Measurements from ENCODE around the gene LYRM4.

Gene LYRM4

DNA sequence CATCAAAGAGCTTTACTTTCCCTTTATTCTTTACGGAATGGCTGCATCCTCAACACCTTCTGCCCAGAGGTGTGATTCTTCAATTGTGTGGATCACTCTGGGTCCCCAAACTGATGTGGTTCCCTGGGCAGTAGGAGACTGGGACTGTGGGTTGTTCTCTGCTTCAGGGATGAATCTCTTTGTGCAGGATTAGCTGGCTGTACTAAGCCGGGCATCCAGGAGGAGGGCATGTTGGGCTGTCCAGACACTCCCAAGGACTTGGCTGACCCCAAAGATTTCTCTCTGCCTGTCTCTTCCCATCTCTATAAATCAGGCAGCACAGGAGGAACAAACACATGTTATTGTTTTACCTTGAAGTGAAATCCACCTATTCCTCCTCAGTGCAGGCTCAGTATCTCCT, 15.8 kb upstream of the LYRM4 start:
- H3K36me3 ChIP-seq, result no peaks in the 10 kb centered on the region
- TF ChIP-seq, protein P1, sequence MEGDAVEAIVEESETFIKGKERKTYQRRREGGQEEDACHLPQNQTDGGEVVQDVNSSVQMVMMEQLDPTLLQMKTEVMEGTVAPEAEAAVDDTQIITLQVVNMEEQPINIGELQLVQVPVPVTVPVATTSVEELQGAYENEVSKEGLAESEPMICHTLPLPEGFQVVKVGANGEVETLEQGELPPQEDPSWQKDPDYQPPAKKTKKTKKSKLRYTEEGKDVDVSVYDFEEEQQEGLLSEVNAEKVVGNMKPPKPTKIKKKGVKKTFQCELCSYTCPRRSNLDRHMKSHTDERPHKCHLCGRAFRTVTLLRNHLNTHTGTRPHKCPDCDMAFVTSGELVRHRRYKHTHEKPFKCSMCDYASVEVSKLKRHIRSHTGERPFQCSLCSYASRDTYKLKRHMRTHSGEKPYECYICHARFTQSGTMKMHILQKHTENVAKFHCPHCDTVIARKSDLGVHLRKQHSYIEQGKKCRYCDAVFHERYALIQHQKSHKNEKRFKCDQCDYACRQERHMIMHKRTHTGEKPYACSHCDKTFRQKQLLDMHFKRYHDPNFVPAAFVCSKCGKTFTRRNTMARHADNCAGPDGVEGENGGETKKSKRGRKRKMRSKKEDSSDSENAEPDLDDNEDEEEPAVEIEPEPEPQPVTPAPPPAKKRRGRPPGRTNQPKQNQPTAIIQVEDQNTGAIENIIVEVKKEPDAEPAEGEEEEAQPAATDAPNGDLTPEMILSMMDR (IDR thresholded peaks at IDR 0.05), result no peak

DNA sequence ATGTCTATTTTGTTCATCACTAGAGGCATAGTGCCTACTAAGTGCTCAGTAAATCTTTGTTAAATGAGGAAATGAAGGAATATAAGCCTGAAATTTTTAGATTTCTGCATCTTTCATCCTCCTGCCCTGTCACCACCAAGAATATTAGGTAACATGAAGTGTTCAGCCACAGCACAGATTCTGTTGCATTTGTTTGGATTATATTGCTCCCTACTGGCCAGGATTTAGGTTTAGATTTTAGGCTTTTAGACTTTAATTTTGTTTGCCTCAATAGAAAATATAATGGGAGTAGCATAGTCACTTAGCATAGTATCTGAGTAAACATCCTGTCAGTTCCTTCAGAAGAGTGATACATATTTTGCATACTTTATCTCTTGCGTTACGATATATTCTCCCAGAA, 14.7 kb upstream of the LYRM4 start:
- TF ChIP-seq, protein P1 (IDR thresholded peaks at IDR 0.05), result no peak
- peaks cover 5 to 7% of the 10 kb centered on the region in 2 experiments for H3K4me1 ChIP-seq (ENCODE audit: control insufficient read depth in 1 of 2, insufficient read depth in 1 of 2, low read depth in 1 of 2, low read length in 1 of 2)
- no peaks in the 10 kb centered on the region for H3K27me3 ChIP-seq
- H3K36me3 ChIP-seq, result no peaks in the 10 kb centered on the region
- no peak overlapping the region for H3K27ac ChIP-seq
- H3K4me3 ChIP-seq (ENCODE audit: low read depth in 1 of 2, low read length in 1 of 2), result no peak overlapping the region
- H3K9me3 ChIP-seq, result no peaks in the 10 kb centered on the region

More for the DNA sequence above, 15.8 kb upstream of the LYRM4 start:
- H3K9me3 ChIP-seq, result no peaks in the 10 kb centered on the region
- H3K27me3 ChIP-seq, result no peaks in the 10 kb centered on the region
- H3K27ac ChIP-seq, result no peak overlapping the region
- H3K4me3 ChIP-seq (ENCODE audit: low read depth in 1 of 2, low read length in 1 of 2), result no peak overlapping the region
- peaks cover 15% of the 10 kb centered on the region in 2 experiments for H3K4me1 ChIP-seq (ENCODE audit: control insufficient read depth in 1 of 2, insufficient read depth in 1 of 2, low read depth in 1 of 2, low read length in 1 of 2)

DNA sequence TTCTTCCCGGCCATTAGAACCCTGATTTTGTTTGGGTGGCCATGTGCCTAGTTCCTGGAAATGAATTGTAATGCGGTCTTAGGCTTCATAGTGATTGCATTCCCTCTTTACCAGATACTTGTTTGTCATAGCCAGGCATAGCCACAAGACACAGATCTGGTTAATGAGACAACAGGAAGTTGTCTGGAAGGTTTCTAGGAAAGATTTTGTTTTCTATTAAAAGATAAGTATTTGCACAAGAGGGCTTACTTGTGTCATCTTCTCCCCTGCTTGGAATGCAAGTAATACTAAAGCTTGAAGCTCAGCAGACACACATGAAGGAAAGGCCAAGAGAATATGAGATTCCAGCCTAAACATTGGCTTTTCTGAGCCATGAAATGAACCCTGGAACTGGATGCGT, 13.5 kb upstream of the LYRM4 start:
- TF ChIP-seq, protein P1 (IDR thresholded peaks at IDR 0.05), result no peak
- H3K4me1 ChIP-seq (ENCODE audit: control insufficient read depth in 1 of 2, insufficient read depth in 1 of 2, low read depth in 1 of 2, low read length in 1 of 2), result no peaks in the 10 kb centered on the region
- no peaks in the 10 kb centered on the region for H3K9me3 ChIP-seq
- no peaks in the 10 kb centered on the region for H3K27me3 ChIP-seq
- H3K4me3 ChIP-seq (ENCODE audit: low read depth in 1 of 2, low read length in 1 of 2), result no peak overlapping the region
- no peaks in the 10 kb centered on the region for H3K36me3 ChIP-seq
- H3K27ac ChIP-seq, result no peak overlapping the region

DNA sequence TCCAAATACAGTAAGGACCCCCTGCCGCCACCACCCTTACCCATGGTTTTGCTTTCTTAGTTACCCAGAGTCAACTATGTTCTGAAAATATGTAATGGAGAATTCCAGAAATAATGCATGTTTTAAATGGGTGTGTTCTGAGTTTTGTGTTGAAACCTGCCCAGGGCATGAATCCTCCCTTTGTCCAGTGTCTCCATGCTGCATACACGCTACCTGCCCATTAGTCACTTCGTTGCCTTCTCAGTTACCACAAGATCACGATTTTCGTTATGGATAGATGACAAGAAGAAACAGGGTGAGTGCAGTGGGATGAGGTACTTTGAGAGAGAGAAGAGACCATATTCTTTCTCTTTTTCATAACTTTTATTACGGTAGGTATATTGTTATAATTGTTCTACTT, 11.2 kb upstream of the LYRM4 start:
- Histone ChIP-seq H3K9me3 (no peaks in the 10 kb centered on the region), H3K27ac (no peak overlapping the region), H3K36me3 (no peaks in the 10 kb centered on the region), H3K4me3 (ENCODE audit: low read depth in 1 of 2, low read length in 1 of 2) (no peak overlapping the region), H3K4me1 (ENCODE audit: control insufficient read depth in 1 of 2, insufficient read depth in 1 of 2, low read depth in 1 of 2, low read length in 1 of 2) (no peaks in the 10 kb centered on the region), H3K27me3 (no peaks in the 10 kb centered on the region)
- TF ChIP-seq, protein P1 (IDR thresholded peaks at IDR 0.05), result no peak

DNA sequence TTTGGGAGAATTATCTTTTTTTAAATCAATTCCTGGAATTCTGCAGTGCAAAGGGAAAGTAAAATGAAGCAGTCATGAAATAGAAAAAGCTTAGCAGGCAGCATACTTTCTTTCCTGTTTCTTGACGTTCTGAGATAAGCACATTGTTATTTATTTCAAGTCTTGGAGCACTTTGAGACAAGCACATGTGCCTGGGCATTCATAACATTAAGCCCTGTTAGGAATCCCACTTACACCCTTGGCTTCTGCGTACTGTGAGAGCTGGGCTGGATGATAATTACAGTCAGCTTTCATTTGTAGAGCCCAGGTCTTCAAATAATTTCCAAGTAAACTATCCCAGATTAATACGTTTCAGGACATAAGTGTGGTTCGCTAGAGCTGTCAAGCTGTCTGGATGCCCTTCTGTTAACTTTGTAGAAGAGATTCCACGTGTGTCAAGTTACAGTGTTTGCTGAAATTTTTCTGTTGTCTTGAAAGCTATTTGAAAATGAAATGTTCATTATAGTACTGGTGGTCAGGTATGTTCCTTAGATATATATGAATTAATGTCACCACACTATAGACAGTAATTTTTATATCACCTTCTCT, 9.4 kb upstream of the LYRM4 start:
- H3K36me3 ChIP-seq, result no peaks in the 10 kb centered on the region
- no peak overlapping the region for H3K27ac ChIP-seq
- no peak overlapping the region for H3K4me3 ChIP-seq (ENCODE audit: low read depth in 1 of 2, low read length in 1 of 2)
- H3K27me3 ChIP-seq, result no peaks in the 10 kb centered on the region
- H3K4me1 ChIP-seq (ENCODE audit: control insufficient read depth in 1 of 2, insufficient read depth in 1 of 2, low read depth in 1 of 2, low read length in 1 of 2), result no peaks in the 10 kb centered on the region
- H3K9me3 ChIP-seq, result no peaks in the 10 kb centered on the region
- TF ChIP-seq, protein P1 (IDR thresholded peaks at IDR 0.05), result no peak
